C4-2B (cell line): ENCODE measurements around the gene NR6A1.

Experiments
- ZFX ChIP-seq: fragments of 450-650 bp; IDR thresholded peaks from 2 replicates; pipeline ENCODE4 v1.6.1; 2017
- TF ChIP-seq, protein P1 (sequence below): fragments of 450-650 bp; conservative IDR thresholded peaks from 2 replicates; pipeline ENCODE4 v1.5.1; 2017; ENCODE audit warnings: mild to moderate bottlenecking

DNA sequence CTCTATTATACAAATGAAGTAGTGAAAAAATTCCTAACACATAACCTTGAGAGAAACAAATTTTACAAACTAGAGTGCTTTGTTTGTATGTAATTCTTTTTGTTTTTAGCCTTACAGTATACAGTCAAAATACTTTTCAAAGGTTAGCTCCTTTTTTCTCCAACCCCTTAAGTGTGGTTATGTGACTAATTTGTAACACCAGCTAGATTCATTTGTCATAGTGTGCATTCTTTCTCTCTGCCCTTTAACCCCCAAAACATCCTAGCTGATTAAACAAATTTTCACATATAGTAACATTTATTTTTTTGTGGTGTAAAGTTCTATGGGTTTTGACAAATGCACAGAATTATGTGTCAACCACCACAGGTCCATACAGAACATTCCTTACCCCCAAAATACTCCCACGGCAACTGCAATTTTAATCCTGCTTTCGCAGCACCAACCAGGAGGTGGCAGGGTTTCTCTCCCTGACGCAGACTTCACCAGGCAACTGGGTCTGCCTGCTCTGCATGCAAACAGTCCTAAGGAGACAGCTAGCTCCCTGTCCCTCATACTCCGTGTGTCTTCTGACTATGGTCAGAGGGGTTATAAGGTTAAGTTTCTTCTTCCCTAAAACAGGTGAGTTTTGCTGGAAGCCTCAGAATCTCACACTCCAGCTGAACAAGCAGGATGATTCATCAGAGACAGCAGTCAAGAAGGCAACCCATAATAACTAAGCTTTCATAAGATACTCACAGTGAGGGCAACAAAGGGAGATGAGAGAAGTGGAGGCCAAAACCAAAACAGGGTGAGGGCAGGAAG is 219.4 kb downstream of the NR6A1 start:
- TF ChIP-seq, protein P1, sequence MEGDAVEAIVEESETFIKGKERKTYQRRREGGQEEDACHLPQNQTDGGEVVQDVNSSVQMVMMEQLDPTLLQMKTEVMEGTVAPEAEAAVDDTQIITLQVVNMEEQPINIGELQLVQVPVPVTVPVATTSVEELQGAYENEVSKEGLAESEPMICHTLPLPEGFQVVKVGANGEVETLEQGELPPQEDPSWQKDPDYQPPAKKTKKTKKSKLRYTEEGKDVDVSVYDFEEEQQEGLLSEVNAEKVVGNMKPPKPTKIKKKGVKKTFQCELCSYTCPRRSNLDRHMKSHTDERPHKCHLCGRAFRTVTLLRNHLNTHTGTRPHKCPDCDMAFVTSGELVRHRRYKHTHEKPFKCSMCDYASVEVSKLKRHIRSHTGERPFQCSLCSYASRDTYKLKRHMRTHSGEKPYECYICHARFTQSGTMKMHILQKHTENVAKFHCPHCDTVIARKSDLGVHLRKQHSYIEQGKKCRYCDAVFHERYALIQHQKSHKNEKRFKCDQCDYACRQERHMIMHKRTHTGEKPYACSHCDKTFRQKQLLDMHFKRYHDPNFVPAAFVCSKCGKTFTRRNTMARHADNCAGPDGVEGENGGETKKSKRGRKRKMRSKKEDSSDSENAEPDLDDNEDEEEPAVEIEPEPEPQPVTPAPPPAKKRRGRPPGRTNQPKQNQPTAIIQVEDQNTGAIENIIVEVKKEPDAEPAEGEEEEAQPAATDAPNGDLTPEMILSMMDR = peak; percentile 91
- no peak for TF ChIP-seq ZFX
